ENCODE results near the gene ZFP36L1. TPM values are rescaled to one million over a fixed set of nuclear protein-coding genes. Genes with fewer than 3 reads are reported as not detected.

ZFP36L1 gene
- total RNA-seq, 1 donor = 228 TPM

GRCh38 chr14:68785534-68786490 is 7.1 kb downstream of the ZFP36L1 start:
- Histone ChIP-seq H3K4me1 (ENCODE audit: insufficient read depth, low read length) (peaks cover 77% of the 10 kb centered on the region), H3K9me3 (ENCODE audit: low read depth, low read length) (no peaks in the 10 kb centered on the region), H3K4me3 (ENCODE audit: low read length) (no peak overlapping the region), H3K27me3 (ENCODE audit: insufficient read depth, low read length) (no peaks in the 10 kb centered on the region)

GRCh38 chr14:68784978-68785533 is 7.8 kb downstream of the ZFP36L1 start:
- H3K4me1 ChIP-seq (ENCODE audit: insufficient read depth, low read length) = peaks cover 79% of the 10 kb centered on the region
- H3K27me3 ChIP-seq (ENCODE audit: insufficient read depth, low read length) = no peaks in the 10 kb centered on the region
- H3K9me3 ChIP-seq (ENCODE audit: low read depth, low read length) = no peaks in the 10 kb centered on the region
- no peak overlapping the region for H3K4me3 ChIP-seq (ENCODE audit: low read length)

- H3K4me3 ChIP-seq (ENCODE audit: low read length) = no peak overlapping the region
- H3K4me1 ChIP-seq (ENCODE audit: insufficient read depth, low read length) = peaks cover 79% of the 10 kb centered on the region
- H3K9me3 ChIP-seq (ENCODE audit: low read depth, low read length) = no peaks in the 10 kb centered on the region
- H3K27me3 ChIP-seq (ENCODE audit: insufficient read depth, low read length) = no peaks in the 10 kb centered on the region
Measured at GRCh38 chr14:68784226-68784910, 8.5 kb downstream of the ZFP36L1 start.

- no peak overlapping the region for H3K4me3 ChIP-seq (ENCODE audit: low read length)
- H3K4me1 ChIP-seq (ENCODE audit: insufficient read depth, low read length) = peaks cover 81% of the 10 kb centered on the region
- no peaks in the 10 kb centered on the region for H3K9me3 ChIP-seq (ENCODE audit: low read depth, low read length)
- no peaks in the 10 kb centered on the region for H3K27me3 ChIP-seq (ENCODE audit: insufficient read depth, low read length)
Measured at GRCh38 chr14:68783408-68784225, 9.2 kb downstream of the ZFP36L1 start.

GRCh38 chr14:68782091-68782981 is 10.5 kb downstream of the ZFP36L1 start:
- Histone ChIP-seq H3K4me1 (ENCODE audit: insufficient read depth, low read length) (peaks cover 72% of the 10 kb centered on the region), H3K9me3 (ENCODE audit: low read depth, low read length) (no peaks in the 10 kb centered on the region), H3K4me3 (ENCODE audit: low read length) (no peak overlapping the region)

DNA sequence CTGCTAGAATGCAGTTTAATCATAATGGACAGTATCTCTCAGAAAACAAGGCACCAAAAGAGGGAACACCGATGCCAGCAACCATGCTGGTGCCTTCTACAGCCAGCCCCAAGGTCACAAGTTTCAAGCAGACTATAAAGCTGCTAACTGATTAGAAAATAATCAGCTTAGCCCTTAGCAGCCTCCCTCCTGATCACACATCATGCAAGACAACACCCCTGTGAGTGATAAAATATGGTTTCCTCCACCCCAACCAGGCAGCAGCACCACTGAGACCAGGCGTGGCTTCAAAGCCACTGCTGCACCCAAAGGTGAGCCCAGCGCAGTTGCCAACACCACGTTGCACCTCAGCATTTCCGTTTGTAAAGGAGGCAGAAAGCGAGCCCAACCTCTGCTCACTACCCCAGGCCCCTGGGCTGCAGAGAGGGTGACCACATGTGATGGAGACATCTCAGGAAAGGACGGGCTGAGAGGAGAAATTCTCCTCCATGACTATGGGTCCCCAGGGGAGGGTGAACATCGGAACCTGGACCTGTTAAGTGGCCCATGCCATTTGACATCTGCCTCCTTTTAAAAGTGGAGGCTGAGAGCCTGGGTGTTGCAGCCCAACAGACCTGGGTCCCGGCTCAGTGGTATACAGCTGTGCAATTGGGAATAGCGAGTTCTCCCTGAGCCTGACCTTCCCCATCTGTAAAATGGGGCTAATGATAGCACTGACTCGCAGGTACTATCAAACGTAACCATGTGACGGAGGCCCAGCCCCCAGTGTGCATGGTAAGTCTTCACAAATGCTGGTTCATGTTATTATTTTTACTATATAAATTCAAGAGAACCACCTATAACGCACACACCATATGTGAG is 11.5 kb downstream of the ZFP36L1 start:
- Histone ChIP-seq H3K9me3 (ENCODE audit: low read depth, low read length) (no peaks in the 10 kb centered on the region), H3K27me3 (ENCODE audit: insufficient read depth, low read length) (no peaks in the 10 kb centered on the region), H3K4me3 (ENCODE audit: low read length) (no peak overlapping the region), H3K4me1 (ENCODE audit: insufficient read depth, low read length) (peaks cover 62% of the 10 kb centered on the region)

More at GRCh38 chr14:68782091-68782981, 10.5 kb downstream of the ZFP36L1 start:
- H3K27me3 ChIP-seq (ENCODE audit: insufficient read depth, low read length) = no peaks in the 10 kb centered on the region

GRCh38 chr14:68780358-68781160 is 12.3 kb downstream of the ZFP36L1 start:
- H3K4me3 ChIP-seq (ENCODE audit: low read length) = no peak overlapping the region
- no peaks in the 10 kb centered on the region for H3K27me3 ChIP-seq (ENCODE audit: insufficient read depth, low read length)
- H3K9me3 ChIP-seq (ENCODE audit: low read depth, low read length) = no peaks in the 10 kb centered on the region
- H3K4me1 ChIP-seq (ENCODE audit: insufficient read depth, low read length) = peaks cover 54% of the 10 kb centered on the region

- Histone ChIP-seq H3K4me1 (ENCODE audit: insufficient read depth, low read length) (peaks cover 47% of the 10 kb centered on the region), H3K4me3 (ENCODE audit: low read length) (no peak overlapping the region), H3K27me3 (ENCODE audit: insufficient read depth, low read length) (no peaks in the 10 kb centered on the region), H3K9me3 (ENCODE audit: low read depth, low read length) (no peaks in the 10 kb centered on the region)
Measured at GRCh38 chr14:68779761-68780323, 13.0 kb downstream of the ZFP36L1 start.

DNA sequence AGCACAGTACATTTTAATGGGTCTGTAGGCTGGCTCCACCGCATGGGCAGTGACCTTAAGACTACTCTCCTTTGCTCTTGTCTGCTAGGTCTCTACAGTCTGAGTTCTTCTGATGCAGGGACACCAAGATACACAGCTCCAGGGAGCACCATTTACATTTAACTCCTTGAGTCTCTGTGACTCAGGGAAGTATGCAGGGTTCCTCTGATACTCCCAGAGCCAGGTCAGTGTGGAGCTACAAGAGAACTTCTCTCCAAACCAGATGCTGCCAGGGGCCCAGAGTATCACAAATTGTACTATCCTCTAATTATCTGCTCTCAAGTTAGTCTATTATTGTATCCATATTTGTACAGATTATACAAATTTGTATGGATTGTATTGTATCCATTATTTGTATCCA is 15.2 kb downstream of the ZFP36L1 start:
- Histone ChIP-seq H3K4me1 (ENCODE audit: insufficient read depth, low read length) (peaks cover 48% of the 10 kb centered on the region), H3K27me3 (ENCODE audit: insufficient read depth, low read length) (no peaks in the 10 kb centered on the region), H3K4me3 (ENCODE audit: low read length) (no peak overlapping the region), H3K9me3 (ENCODE audit: low read depth, low read length) (no peaks in the 10 kb centered on the region)

DNA sequence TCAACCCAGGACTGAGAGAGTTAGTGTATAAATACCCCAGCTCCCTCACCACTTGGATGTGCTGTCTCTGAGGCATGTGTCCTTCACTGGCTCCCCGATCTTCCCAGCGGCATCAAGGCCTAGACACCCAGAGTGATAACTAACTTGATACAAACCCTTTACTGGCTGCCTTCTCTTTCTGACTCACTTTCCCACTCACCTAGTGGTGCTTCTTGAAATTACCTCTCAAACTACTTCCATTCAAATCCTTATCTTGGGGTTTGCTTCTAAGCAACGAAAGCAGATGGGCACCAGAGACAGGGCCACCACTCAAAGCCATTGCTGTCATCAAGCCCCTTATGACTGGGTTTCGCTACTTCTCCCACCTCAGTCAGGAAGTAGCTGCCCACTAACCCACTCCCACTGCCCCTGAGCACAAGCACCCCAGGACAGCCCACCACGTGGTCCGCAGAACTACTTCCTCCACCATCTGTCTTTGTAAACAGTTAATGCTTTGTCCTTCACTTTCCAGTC is 17.2 kb downstream of the ZFP36L1 start:
- H3K4me1 ChIP-seq (ENCODE audit: insufficient read depth, low read length) = peaks cover 48% of the 10 kb centered on the region
- H3K9me3 ChIP-seq (ENCODE audit: low read depth, low read length) = no peaks in the 10 kb centered on the region
- H3K27me3 ChIP-seq (ENCODE audit: insufficient read depth, low read length) = no peaks in the 10 kb centered on the region
- H3K4me3 ChIP-seq (ENCODE audit: low read length) = no peak overlapping the region

GRCh38 chr14:68774771-68775613 is 17.9 kb downstream of the ZFP36L1 start:
- Histone ChIP-seq H3K27me3 (ENCODE audit: insufficient read depth, low read length) (no peaks in the 10 kb centered on the region), H3K9me3 (ENCODE audit: low read depth, low read length) (no peaks in the 10 kb centered on the region), H3K4me3 (ENCODE audit: low read length) (no peak overlapping the region), H3K4me1 (ENCODE audit: insufficient read depth, low read length) (peaks cover 42% of the 10 kb centered on the region)
